Stomach (tissue), 9 donors: ENCODE data around the gene RXYLT1. TPM values are rescaled to one million over a fixed set of nuclear protein-coding genes. Genes with fewer than 3 reads are reported as not detected.

ENCODE experiments used
- DNase-seq, 2 donors: peaks; one replicate each; pipeline versions ENCODE4 v3.0.0 to v3.0.0-alpha.2; 2013 to 2019
- H3K27ac ChIP-seq, 5 donors: fragments of 200-600 bp in 4 of 5; sonication (generic) in 4 of 5; one replicate each; pipeline ENCODE4 v1.5.1; 2013 to 2019; ENCODE audit warnings: mild to moderate bottlenecking in 1 of 5, moderate library complexity in 1 of 5
- H3K27me3 ChIP-seq, 3 donors: fragments of 200-600 bp; sonication (generic); one replicate each; pipeline ENCODE4 v1.5.1; 2017 to 2019; ENCODE audit warnings: mixed run types in 1 of 3
- H3K36me3 ChIP-seq, 4 donors: fragments of 200-600 bp; sonication (generic); 1 replicate in 3 of 4; 2 replicates in 1 of 4; pipeline ENCODE4 v1.5.1; 2016 to 2019
- H3K4me1 ChIP-seq, 4 donors: fragments of 200-600 bp; sonication (generic); one replicate each; pipeline ENCODE4 v1.5.1; 2016 to 2019
- H3K4me3 ChIP-seq, 4 donors: fragments of 200-600 bp; sonication (generic) in 3 of 4; one replicate each; pipeline ENCODE4 v1.5.1; 2016 to 2019; ENCODE audit warnings: mild to moderate bottlenecking in 1 of 4
- H3K9me3 ChIP-seq, 4 donors: fragments of 200-600 bp; sonication (generic); one replicate each; pipeline ENCODE4 v1.5.1; 2016 to 2019
- CTCF ChIP-seq, 7 experiments: fragments of 450-650 bp in 4 of 7; fragments of 200-600 bp in 3 of 7; sonication (generic) in 3 of 7; IDR thresholded peaks; one replicate each; pipeline ENCODE4 v1.5.1; 2016 to 2019; ENCODE audit warnings: antibody characterized with exemption in 7 of 7, control low read depth in 2 of 7, mild to moderate bottlenecking in 1 of 7
- EP300 ChIP-seq: sonication (generic); formaldehyde crosslinking; IDR thresholded peaks from one replicate; pipeline ENCODE4 v1.6.1; 2017; ENCODE audit warnings: antibody characterized with exemption
- POLR2A ChIP-seq, 4 donors: fragments of 450-650 bp; IDR thresholded peaks; one replicate each; pipeline ENCODE4 v1.6.1; 2016; ENCODE audit warnings: antibody characterized with exemption in 4 of 4, control low read depth in 2 of 4, mild to moderate bottlenecking in 1 of 4, moderate library complexity in 1 of 4
- POLR2AphosphoS5 ChIP-seq, 3 donors: sonication (generic); formaldehyde crosslinking; IDR thresholded peaks; one replicate each; pipeline ENCODE4 v1.6.1; 2016; ENCODE audit warnings: antibody characterized with exemption in 3 of 3
- WGBS, 5 donors: extraction: QIAGEN DNeasy Blood & Tissue Kit in 3 of 5; methylation state at CpG; one replicate each; pipeline versions ENCODE4 v1.1.5 to v1.1.7; 2013 to 2018; 5-methylcytosine and 5-hydroxymethylcytosine counted together
- intact Hi-C: fragments of 100-400 bp; cut with DNase I; formaldehyde crosslinking; loops from one replicate; pipeline ENCODE4 v1.15.1; 2023; ENCODE audit warnings: low total_unique reads
- polyA plus RNA-seq, 3 donors: library from polyadenylated mRNA; stranded (reverse); fragments of 200-250 nt; gene quantifications; one replicate each; pipeline ENCODE4 v1.2.3, GENCODE V29; 2013
- total RNA-seq, 5 donors: library from RNA; depleted of rRNA; stranded (reverse); fragments of >200 nt; gene quantifications; one replicate each; pipeline versions ENCODE4 v1.1.0 to v1.2.3, GENCODE V29; 2014 to 2016
- donor health status: healthy with polysubstance abuse.
- donor health status: Bipolar disorder and iron deficiency.
- donor health status: healthy.

The RXYLT1 gene
- total and polyA plus RNA-seq, 8 donors, result 4.5 to 33.0 (median 11.2) TPM

- DNase-seq, result no peak
- no peak for TF ChIP-seq CTCF (IDR thresholded peaks at IDR 0.05)
- intact Hi-C loops, result no loop called here
- Histone ChIP-seq H3K27me3 (no peaks in the 10 kb centered on the region), H3K27ac (no peak overlapping the region), H3K36me3 (peaks cover 6 to 37% (median 25%) of the 10 kb centered on the region in 4 donors), H3K4me1 (peaks cover 0 to 10% (median 7%) of the 10 kb centered on the region in 4 donors), H3K4me3 (no peak overlapping the region), H3K9me3 (no peaks in the 10 kb centered on the region)
- 91 to 95% (median 93%) methylated on average over 5 of the region's 5 CpGs for WGBS, 5 donors
Measured at GRCh38 chr12:63808631-63809030, 28.9 kb downstream of the RXYLT1 start.

DNA sequence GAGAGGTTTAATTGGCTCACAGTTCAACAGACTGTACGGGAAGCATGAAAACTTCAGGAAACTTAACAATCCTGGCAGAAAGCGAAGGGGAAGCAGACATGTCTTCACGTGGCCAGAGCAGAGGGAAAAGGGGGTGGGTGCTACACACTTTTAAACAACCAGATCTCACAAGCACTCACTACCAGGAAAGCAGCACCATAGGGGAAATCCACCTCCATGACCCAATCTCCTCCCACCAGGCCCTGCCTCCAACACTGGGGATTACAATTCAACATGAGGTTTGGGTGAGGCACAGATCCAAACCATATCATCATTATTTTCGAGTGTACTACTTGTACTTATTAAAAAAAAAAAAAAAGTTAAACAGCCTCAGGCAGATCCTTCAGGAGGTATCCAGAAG, 29.9 kb downstream of the RXYLT1 start:
- DNase-seq, result no peak
- no peak for TF ChIP-seq CTCF (IDR thresholded peaks at IDR 0.05)
- no peak for TF ChIP-seq EP300
- TF ChIP-seq POLR2AphosphoS5 (IDR thresholded peaks at IDR 0.05), result no peak
- no peak for TF ChIP-seq POLR2A (IDR thresholded peaks at IDR 0.05)
- Histone ChIP-seq H3K27ac (no peak overlapping the region), H3K27me3 (no peaks in the 10 kb centered on the region), H3K4me1 (peaks cover 0 to 10% (median 7%) of the 10 kb centered on the region in 4 donors), H3K4me3 (no peak overlapping the region), H3K9me3 (no peaks in the 10 kb centered on the region), H3K36me3 (peaks cover 6 to 37% (median 25%) of the 10 kb centered on the region in 4 donors)
- WGBS, 5 donors, result 69 to 82% (median 75%) methylated on average over 4 of the region's 4 CpGs
- intact Hi-C loops, result no loop called here

DNA sequence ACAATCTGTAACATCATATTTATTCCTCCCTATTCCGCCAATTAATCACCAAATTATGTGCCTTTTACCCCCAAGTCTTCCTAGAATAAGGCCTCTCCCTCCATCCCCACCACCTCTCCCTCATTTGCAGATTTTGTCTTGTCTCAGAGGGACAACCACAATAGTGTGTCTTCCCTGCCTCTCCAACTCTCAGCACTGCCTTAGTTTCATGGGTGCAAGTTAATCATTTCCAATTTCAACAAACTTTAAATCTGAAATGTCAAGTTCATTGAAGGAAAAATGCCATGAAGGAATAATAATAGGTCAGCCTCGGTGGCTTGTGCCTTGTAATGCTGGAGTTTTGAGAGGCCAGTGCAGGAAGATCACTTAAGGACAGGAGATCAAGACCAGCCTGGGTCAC, 31.6 kb downstream of the RXYLT1 start:
- intact Hi-C loops, result no loop called here
- peaks cover 0 to 5% (median 2%) of the 10 kb centered on the region in 4 donors for H3K4me1 ChIP-seq
- DNase-seq, result no peak
- 66 to 73% (median 70%) methylated on average over 2 of the region's 2 CpGs for WGBS, 5 donors
- TF ChIP-seq CTCF (IDR thresholded peaks at IDR 0.05) (no peak), POLR2AphosphoS5 (IDR thresholded peaks at IDR 0.05) (no peak), POLR2A (IDR thresholded peaks at IDR 0.05) (no peak), EP300 (no peak)
- H3K9me3 ChIP-seq, result no peaks in the 10 kb centered on the region
- H3K27ac ChIP-seq, result no peak overlapping the region
- H3K36me3 ChIP-seq, result peaks cover 6 to 32% (median 22%) of the 10 kb centered on the region in 4 donors
- H3K27me3 ChIP-seq, result no peaks in the 10 kb centered on the region
- no peak overlapping the region for H3K4me3 ChIP-seq

DNA sequence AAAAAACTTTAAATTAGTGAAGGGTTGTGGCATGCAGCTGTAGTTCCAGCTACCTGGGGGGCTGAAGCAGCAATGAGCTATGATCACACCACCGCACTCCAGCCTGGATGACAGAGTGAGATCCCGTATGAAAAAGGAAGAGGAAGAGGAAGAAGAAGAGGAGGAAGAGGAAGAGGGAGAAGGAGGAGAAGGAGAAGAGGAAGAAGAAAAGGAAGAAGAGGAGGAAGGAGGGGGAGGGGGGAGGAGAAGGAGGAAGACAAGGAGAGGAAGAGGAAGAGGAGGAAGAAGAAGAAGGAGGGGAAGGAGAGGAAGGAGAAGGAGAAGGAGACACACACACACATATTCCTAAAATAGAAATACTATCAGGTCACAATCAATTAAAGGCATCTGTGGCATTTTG, 32.0 kb downstream of the RXYLT1 start:
- H3K4me1 ChIP-seq, result peaks cover 0 to under 1% (median 0%) of the 10 kb centered on the region in 4 donors
- H3K4me3 ChIP-seq, result no peak overlapping the region
- no peaks in the 10 kb centered on the region for H3K9me3 ChIP-seq
- no peak for DNase-seq
- H3K36me3 ChIP-seq, result peaks cover 6 to 29% (median 20%) of the 10 kb centered on the region in 4 donors
- WGBS, 5 donors, result 84 to 91% (median 87%) methylated on average over 2 of the region's 2 CpGs
- H3K27ac ChIP-seq, result no peak overlapping the region
- TF ChIP-seq POLR2A (IDR thresholded peaks at IDR 0.05) (no peak), EP300 (no peak), CTCF (IDR thresholded peaks at IDR 0.05) (no peak), POLR2AphosphoS5 (IDR thresholded peaks at IDR 0.05) (no peak)
- intact Hi-C loops, result no loop called here
- H3K27me3 ChIP-seq, result no peaks in the 10 kb centered on the region
